ENCODE measurements around the gene TRPM3.

TRPM3 gene

DNA sequence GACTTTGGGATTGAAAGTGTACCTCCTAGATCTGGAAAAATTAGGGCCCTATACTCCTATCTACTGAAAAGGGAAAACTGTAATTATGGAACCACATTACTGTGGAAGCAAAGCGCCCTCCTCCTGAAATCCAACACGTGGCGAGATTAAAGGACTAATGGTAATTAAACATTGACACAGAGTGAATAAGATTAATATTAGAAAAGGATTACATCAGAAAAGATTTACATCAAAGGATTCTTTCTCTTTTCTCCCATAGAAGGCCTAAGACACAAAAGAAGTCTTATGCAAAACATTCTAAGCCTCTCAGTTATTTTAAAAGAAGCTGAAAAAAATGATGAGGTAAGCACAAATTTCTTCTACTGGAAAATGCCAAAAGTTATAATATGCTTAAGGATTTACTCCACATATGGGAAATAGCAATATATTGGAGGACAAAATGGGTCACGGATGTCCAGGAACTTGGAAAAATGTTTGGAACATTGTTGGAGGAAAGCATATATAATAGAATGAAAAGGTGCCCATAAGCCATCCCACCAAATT lies 227.8 kb downstream of the TRPM3 start:
- no peak for DNase-seq (ENCODE audit: low read depth, low spot score)

- no peak for DNase-seq (ENCODE audit: low read depth, low spot score)
These were observed 232.9 kb downstream of the TRPM3 start for GRCh38 chr9:70888471-70888870.

- no peak for DNase-seq (ENCODE audit: low read depth, low spot score)
These were observed 233.6 kb downstream of the TRPM3 start for GRCh38 chr9:70887826-70888225.

DNA sequence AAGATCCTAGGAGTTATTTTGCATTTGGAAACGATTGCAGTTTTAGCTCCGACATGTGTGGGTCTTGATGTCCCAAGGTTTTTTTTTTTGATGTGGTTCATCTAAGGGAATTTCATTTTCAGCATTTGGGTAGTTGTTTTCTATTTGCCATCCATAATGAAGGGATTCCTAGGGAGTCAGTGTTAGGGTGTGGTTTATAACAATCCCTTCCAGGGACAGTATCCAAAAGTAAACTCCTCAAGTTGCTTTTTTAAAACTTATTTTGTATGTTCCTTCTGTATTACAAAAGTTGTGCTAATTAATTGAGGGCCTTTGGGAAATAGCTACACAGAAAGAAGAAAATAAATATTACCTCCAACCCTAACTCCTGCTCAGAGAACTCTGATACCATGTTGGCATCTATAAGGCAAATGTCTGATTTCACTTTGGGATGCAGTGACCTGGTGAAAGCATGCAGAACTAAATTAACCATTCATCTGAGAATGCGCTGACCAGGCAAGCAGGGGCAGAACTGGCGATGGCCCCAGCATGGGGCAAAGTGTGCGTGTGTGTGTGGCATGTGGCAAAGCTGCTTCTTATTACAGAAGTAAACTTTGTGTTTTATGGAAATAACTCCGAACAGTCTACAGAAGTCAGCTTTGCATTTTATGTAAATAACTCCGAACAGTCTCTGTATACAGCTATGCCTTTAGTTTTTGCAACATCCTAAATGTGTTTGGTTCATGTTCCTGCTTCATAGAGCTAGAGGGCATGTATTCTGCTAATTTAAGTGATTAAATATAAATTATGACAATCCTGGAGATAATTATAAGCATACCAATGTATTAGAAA lies 237.2 kb downstream of the TRPM3 start:
- no peak for DNase-seq (ENCODE audit: low read depth, low spot score)

GRCh38 chr9:70883056-70883455 lies 238.4 kb downstream of the TRPM3 start:
- DNase-seq (ENCODE audit: low read depth, low spot score) = no peak

- DNase-seq (ENCODE audit: low read depth, low spot score) = no peak
These were observed 240.1 kb downstream of the TRPM3 start for GRCh38 chr9:70881333-70881732.

- DNase-seq (ENCODE audit: low read depth, low spot score) = no peak
These were observed 240.9 kb downstream of the TRPM3 start for GRCh38 chr9:70880535-70880934.

DNA sequence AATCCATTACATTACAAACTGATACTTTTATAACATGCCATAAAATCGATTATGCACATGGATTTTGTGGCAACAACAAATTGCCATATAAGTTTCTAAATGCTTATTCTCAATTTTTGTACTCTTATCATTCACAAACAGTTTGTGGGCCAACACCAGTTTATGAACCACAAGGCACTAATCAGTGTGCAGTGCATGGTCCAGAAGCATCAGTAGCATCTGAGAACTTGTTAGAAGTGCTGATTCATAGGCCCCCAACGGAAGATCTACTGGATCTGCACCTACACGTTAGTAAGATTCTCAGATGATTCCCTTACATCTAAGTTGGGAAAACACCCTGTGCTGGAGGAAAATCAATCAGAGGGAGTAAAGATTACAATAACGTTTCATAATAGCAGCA lies 242.8 kb downstream of the TRPM3 start:
- DNase-seq (ENCODE audit: low read depth, low spot score) = no peak

DNA sequence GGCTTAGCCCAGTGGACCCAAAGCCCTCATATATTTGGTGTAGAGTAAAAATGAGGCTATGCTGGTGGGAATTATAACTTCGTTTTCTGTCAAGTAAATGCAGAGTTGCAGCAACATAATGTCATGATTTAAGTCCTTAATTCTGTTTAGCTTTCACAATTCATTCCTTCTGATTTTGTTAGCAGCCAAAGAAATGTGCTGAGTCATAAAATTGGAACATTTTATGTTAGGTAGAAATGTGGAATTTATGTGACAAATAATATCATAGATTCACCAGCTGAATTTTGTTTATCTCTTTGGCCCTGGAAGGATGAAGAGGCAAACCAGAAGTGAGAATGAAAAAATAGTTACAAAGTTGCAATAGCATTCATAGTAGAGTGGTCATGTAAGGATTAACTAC lies 247.0 kb downstream of the TRPM3 start:
- no peak for DNase-seq (ENCODE audit: low read depth, low spot score)

- no peak for DNase-seq (ENCODE audit: low read depth, low spot score)
These were observed 247.9 kb downstream of the TRPM3 start for GRCh38 chr9:70873506-70873905.

GRCh38 chr9:70868661-70869652 lies 252.5 kb downstream of the TRPM3 start:
- no peak for DNase-seq (ENCODE audit: low read depth, low spot score)

GRCh38 chr9:70868041-70868440 lies 253.4 kb downstream of the TRPM3 start:
- no peak for DNase-seq (ENCODE audit: low read depth, low spot score)

DNA sequence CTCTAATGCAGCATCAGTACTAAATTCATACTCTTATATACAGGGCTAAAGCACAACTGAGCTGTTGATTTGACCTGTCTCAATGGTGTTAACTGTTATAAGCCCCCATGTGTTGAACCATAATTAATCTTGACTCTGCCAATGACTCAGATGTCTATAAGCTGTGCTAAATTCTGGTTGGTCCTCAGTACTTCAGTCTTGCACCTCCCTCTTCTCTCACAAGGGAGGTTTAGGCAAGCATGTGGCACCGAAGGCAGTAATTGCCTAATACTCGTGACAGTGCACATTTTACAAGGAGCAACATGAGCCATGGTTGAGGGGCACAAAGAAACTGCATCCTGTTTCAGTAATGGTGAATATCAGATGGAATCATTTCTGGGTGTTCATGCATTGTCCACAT lies 255.9 kb downstream of the TRPM3 start:
- no peak for DNase-seq (ENCODE audit: low read depth, low spot score)

DNA sequence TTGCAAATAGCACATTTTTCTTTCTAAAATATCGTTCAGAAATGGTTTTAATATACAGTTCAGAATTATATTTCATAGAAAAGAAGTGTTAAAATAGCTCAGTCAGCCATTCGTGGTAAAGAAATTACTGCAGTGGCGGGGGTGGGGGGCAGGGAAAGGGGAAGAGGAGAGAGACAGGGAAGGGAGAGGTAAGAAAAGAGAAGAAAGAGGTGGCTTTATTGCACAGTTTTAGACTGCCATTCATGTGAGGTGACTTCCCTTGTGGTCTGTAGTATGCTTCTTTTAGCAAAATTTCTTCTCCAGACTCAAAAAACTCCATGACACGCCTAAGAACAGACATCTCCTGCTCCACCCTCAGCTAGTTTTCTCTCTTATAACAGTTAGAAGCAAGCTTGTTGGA lies 259.6 kb downstream of the TRPM3 start:
- no peak for DNase-seq (ENCODE audit: low read depth, low spot score)

- DNase-seq (ENCODE audit: low read depth, low spot score) = no peak
These were observed 260.0 kb downstream of the TRPM3 start for GRCh38 chr9:70861376-70861775.

DNA sequence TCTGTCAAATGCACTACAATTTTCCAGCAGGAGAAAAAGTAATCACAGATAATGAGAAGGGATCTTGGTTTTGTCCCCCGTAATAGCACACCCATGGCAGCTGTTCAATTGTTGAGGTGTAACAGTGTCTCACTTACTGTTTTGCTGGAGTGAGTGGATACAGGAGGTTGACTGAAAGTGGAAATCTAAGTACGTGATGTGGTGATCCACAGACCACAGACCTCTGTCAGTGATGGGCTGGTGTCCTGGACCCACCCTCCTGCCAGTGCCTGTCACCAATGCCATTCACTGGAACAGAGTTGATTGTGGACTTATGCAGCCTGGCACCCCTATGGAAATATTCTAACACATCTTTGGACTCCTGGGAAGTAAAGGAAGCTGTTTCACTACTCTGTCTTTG lies 261.7 kb downstream of the TRPM3 start:
- DNase-seq (ENCODE audit: low read depth, low spot score) = no peak

DNA sequence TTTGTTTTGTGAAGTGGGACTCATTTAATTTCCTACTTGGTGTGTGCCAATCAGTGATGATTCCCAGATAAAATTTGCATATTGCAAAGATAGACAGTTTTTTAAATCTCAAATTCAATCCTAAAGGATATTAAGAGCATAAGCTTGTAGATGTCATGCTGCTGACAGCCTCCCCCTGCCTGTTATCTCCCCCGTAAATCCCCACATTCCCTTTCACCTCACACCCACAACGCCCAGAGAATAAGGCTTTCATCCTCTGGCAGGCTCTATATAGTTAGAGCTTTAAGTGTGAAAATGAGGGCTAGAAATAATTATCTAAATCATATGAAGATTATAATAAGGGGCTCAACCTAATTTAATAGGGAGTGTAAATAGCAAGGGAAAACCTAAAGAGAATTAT lies 265.0 kb downstream of the TRPM3 start:
- DNase-seq (ENCODE audit: low read depth, low spot score) = no peak

- no peak for DNase-seq (ENCODE audit: low read depth, low spot score)
These were observed 268.6 kb downstream of the TRPM3 start for GRCh38 chr9:70852711-70853240.

GRCh38 chr9:70840266-70840665 lies 281.2 kb downstream of the TRPM3 start:
- no peak for DNase-seq (ENCODE audit: low read depth, low spot score)

DNA sequence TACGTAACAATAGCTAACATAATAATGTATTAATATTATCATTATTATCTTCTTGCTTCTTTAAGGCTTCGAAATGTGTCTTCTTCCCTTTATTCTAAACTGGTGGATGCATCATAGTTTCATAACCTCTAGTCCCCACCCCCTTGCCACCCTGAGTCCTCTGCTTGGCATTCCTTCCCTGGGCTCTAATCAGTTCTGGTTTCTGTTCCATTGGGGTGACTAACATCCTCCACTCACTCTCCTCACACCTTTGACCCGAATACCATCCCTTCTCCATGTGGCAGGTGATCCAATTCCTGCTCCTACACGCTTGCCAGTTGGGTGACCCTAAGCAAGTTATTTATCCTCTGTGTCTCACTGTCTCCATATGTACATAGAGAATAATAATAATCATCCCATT lies 286.1 kb downstream of the TRPM3 start:
- no peak for DNase-seq (ENCODE audit: low read depth, low spot score)

DNA sequence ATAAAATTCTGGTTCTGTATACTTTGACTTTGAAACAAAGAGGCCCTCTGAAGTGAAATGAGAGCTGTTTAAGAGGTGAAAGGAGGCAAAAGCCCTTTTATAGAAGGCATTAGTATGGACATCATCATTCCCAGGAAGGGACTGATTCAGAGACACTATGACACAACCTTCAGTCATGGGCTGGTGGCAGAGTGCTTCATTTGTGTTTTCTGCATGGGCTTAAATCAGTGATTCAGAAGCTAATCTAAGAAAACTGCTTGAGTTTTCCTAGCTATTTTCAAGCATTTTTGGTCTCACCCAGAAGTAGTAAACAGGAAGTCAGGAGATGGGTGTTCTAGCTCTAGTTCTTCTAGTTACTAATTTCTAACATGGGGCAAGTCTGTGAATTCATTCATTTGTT lies 288.9 kb downstream of the TRPM3 start:
- DNase-seq (ENCODE audit: low read depth, low spot score) = no peak

GRCh38 chr9:70830618-70831017 lies 290.8 kb downstream of the TRPM3 start:
- DNase-seq (ENCODE audit: low read depth, low spot score) = no peak
